ENCODE measurements around the gene PERM1. TPM values are rescaled to one million over a fixed set of nuclear protein-coding genes. Genes with fewer than 3 reads are reported as not detected.

PERM1 gene
- total RNA-seq, 1 experiment from 2014 or later: 0.18 TPM

GRCh38 chr1:1021920-1022259 lies 40.0 kb upstream of the PERM1 start:
- H3K27me3 Mint-ChIP-seq (ENCODE audit: insufficient read depth, unreplicated experiment): no peaks in the 10 kb centered on the region
- CTCF ChIA-PET: interaction anchor here (0.7 kb wide), 1 partner anchor 84 kb away, joined by 8 read pairs; no protein-coding TSS in a partner anchor
- no peak for TF ChIP-seq CTCF (IDR thresholded peaks at IDR 0.05; ENCODE audit: insufficient read depth in 1 of 2, low read depth in 1 of 2, low read length in 1 of 2, severe bottlenecking in 1 of 2, unreplicated experiment in 1 of 2)
- Histone ChIP-seq H3K36me3 (ENCODE audit: control insufficient read depth, insufficient read depth, low read length) (peaks cover 3% of the 10 kb centered on the region; the same call in 1 of the 2 replicates), H3K4me3 (ENCODE audit: low read depth, low read length) (peak overlapping the region; percentile 88), H3K4me1 (peaks cover 45% of the 10 kb centered on the region), H3K9me3 (no peaks in the 10 kb centered on the region), H3K27me3 (replicated peaks; ENCODE audit: control insufficient read depth, insufficient read depth, low read length) (no peaks in the 10 kb centered on the region)
- intact Hi-C loops (cut with micrococcal nuclease; ENCODE audit: unreplicated experiment): no loop called here
- no peak for DNase-seq
- BruUV-seq (replicated peaks): no TSS peak
- H3K36me3 Mint-ChIP-seq (ENCODE audit: insufficient read depth, unreplicated experiment): peaks cover 38% of the 10 kb centered on the region
- peak overlapping the region; percentile 67 for H3K4me3 Mint-ChIP-seq (ENCODE audit: unreplicated experiment)
- no peaks in the 10 kb centered on the region for H3K9me3 Mint-ChIP-seq (ENCODE audit: unreplicated experiment)
- peaks cover 13% of the 10 kb centered on the region for H3K4me1 Mint-ChIP-seq (ENCODE audit: low read depth, unreplicated experiment)
- no peak overlapping the region for H3K27ac Mint-ChIP-seq (ENCODE audit: unreplicated experiment)
- POLR2A ChIA-PET: no interaction called here

- TSS peak; percentile 31 for BruUV-seq (replicated peaks)
- ChIA-PET CTCF (interaction anchor here (0.7 kb wide), 1 partner anchor 83 kb away, joined by 8 read pairs; no protein-coding TSS in a partner anchor), POLR2A (no interaction called here)
- peaks cover 13% of the 10 kb centered on the region for H3K4me1 Mint-ChIP-seq (ENCODE audit: low read depth, unreplicated experiment)
- no peaks in the 10 kb centered on the region for H3K27me3 Mint-ChIP-seq (ENCODE audit: insufficient read depth, unreplicated experiment)
- H3K4me3 Mint-ChIP-seq (ENCODE audit: unreplicated experiment): peak overlapping the region; percentile 67
- Histone ChIP-seq H3K4me3 (ENCODE audit: low read depth, low read length) (peak overlapping the region; percentile 88), H3K36me3 (ENCODE audit: control insufficient read depth, insufficient read depth, low read length) (peaks cover 3% of the 10 kb centered on the region; the same call in 1 of the 2 replicates), H3K27me3 (replicated peaks; ENCODE audit: control insufficient read depth, insufficient read depth, low read length) (no peaks in the 10 kb centered on the region), H3K9me3 (no peaks in the 10 kb centered on the region), H3K4me1 (peaks cover 45% of the 10 kb centered on the region)
- TF ChIP-seq CTCF (IDR thresholded peaks at IDR 0.05; ENCODE audit: insufficient read depth in 1 of 2, low read depth in 1 of 2, low read length in 1 of 2, severe bottlenecking in 1 of 2, unreplicated experiment in 1 of 2): no peak
- DNase-seq: no peak
- no peaks in the 10 kb centered on the region for H3K9me3 Mint-ChIP-seq (ENCODE audit: unreplicated experiment)
- H3K36me3 Mint-ChIP-seq (ENCODE audit: insufficient read depth, unreplicated experiment): peaks cover 33% of the 10 kb centered on the region
- H3K27ac Mint-ChIP-seq (ENCODE audit: unreplicated experiment): peak overlapping the region; percentile 32
- intact Hi-C loops (cut with micrococcal nuclease; ENCODE audit: unreplicated experiment): no loop called here
These were observed 39.4 kb upstream of the PERM1 start for GRCh38 chr1:1021010-1021919.

GRCh38 chr1:1020415-1021009 lies 38.6 kb upstream of the PERM1 start:
- no TSS peak for BruUV-seq (replicated peaks)
- H3K36me3 Mint-ChIP-seq (ENCODE audit: insufficient read depth, unreplicated experiment): peaks cover 28% of the 10 kb centered on the region
- intact Hi-C loops (cut with micrococcal nuclease; ENCODE audit: unreplicated experiment): no loop called here
- peaks cover 3% of the 10 kb centered on the region; the same call in 1 of the 2 replicates for H3K36me3 ChIP-seq (ENCODE audit: control insufficient read depth, insufficient read depth, low read length)
- H3K4me3 Mint-ChIP-seq (ENCODE audit: unreplicated experiment): peak overlapping the region; percentile 67
- DNase-seq: no peak
- H3K9me3 ChIP-seq: no peaks in the 10 kb centered on the region
- H3K27me3 ChIP-seq (replicated peaks; ENCODE audit: control insufficient read depth, insufficient read depth, low read length): no peaks in the 10 kb centered on the region
- H3K4me3 ChIP-seq (ENCODE audit: low read depth, low read length): peak overlapping the region; percentile 88
- ChIA-PET CTCF (interaction anchor here (1.5 to 1.6 kb wide), 2 partner anchors 14 to 18 kb away, joined by 6 to 10 read pairs; no protein-coding TSS in a partner anchor), POLR2A (interaction anchor here (0.6 to 1.7 kb wide), 5 partner anchors 13 to 269 kb away, joined by 3 to 16 read pairs (median 4); partner anchors contain the start of gene HES4)
- H3K27ac Mint-ChIP-seq (ENCODE audit: unreplicated experiment): peak overlapping the region; percentile 32
- H3K27me3 Mint-ChIP-seq (ENCODE audit: insufficient read depth, unreplicated experiment): no peaks in the 10 kb centered on the region
- peaks cover 45% of the 10 kb centered on the region for H3K4me1 ChIP-seq
- H3K9me3 Mint-ChIP-seq (ENCODE audit: unreplicated experiment): no peaks in the 10 kb centered on the region
- TF ChIP-seq CTCF (IDR thresholded peaks at IDR 0.05; ENCODE audit: insufficient read depth in 1 of 2, low read depth in 1 of 2, low read length in 1 of 2, severe bottlenecking in 1 of 2, unreplicated experiment in 1 of 2): no peak
- H3K4me1 Mint-ChIP-seq (ENCODE audit: low read depth, unreplicated experiment): peaks cover 13% of the 10 kb centered on the region
